ENCODE results near the gene RBM43.
"Not testable (repeated sequence)": the region's sequence is repeated elsewhere in the genome, so short reads cannot be mapped to it uniquely, and the experiment has no call there.

DNA sequence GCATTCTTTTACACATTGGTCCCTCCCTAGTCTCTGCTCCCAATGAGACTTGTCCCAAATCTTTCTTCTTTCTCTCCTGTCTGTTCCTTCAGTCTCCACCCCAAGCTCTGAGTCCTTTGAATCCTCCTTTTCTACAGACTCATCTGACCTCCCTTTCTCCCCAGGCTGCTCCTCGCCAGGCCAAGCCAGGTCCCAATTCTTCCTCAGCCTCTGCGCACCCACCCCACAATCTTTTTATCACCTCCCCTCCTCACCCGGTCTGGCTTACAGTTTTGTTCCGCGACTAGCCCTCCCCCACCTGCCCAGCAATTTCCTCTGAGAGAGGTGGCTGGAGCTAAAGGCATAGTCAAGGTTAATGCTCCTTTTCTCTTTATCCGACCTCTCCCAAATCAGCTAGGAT is 48.6 kb upstream of the RBM43 start:
- TF ChIP-seq POLR2AphosphoS5 (IDR thresholded peaks at IDR 0.05): not testable (repeated sequence)
- TF ChIP-seq, protein P1, sequence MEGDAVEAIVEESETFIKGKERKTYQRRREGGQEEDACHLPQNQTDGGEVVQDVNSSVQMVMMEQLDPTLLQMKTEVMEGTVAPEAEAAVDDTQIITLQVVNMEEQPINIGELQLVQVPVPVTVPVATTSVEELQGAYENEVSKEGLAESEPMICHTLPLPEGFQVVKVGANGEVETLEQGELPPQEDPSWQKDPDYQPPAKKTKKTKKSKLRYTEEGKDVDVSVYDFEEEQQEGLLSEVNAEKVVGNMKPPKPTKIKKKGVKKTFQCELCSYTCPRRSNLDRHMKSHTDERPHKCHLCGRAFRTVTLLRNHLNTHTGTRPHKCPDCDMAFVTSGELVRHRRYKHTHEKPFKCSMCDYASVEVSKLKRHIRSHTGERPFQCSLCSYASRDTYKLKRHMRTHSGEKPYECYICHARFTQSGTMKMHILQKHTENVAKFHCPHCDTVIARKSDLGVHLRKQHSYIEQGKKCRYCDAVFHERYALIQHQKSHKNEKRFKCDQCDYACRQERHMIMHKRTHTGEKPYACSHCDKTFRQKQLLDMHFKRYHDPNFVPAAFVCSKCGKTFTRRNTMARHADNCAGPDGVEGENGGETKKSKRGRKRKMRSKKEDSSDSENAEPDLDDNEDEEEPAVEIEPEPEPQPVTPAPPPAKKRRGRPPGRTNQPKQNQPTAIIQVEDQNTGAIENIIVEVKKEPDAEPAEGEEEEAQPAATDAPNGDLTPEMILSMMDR (IDR thresholded peaks at IDR 0.05): not testable (repeated sequence)
